DMS114 treated with DMSO at 0.1 percent for 48 hours (cell line): Measurements from ENCODE around the gene PPM1N.

ENCODE experiments used
- DNase-seq: peaks from one replicate; lab custom pipeline; 2025; ENCODE audit not compliant: unreplicated experiment; lab: John Stamatoyannopoulos, UW

Gene PPM1N

DNA sequence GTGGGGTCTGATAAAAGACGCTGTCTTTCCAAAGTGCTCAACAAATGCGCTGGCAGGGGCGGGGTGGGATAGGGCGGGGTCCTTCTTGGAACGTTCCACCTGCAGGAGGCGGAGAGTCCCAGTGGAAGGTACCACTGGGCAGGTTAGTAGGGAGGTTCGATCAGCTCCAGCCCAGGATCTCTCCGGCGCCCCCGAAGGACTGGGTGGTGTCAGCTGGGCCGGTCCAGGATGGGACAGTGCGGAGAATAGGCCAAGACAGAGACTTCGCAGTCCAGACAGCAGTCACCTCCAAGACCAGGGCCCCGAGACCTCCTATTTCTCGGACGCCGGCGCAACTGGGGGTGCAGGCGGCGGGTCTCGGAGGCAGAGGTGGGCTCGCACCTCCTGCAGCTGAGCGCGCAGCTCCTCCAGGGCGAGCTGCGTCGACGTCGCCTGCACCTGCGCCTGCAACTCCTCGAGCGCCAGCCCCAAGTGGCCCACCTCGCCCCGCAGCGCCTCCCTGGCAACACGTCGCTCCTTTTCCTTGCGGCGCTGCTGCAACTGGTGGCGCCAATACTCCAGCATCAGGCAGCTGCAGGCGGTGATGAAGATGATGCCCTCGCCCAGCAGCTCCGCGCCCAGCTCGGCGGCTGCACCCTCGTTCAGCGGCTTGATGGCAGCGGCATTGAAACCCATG lies 30.6 kb downstream of the PPM1N start:
- DNase-seq, result peak; percentile 48

DNA sequence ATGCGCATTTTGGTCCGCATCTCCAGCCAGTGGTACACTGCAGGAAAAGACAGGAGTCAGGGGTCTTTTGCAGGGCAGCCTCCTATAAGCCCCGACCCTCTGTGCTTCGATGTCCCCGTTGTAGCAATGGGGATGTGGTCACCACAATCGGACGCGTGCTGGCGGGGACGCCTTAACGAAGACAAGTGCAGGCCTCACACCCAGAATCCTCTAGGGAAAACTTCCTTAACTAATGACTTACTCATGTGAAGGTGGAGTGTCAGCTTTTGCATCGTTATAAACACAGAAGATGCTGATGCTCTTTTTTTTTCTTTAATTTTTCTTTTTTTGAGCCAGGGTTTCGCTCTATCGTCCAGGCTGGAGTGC lies 31.2 kb downstream of the PPM1N start:
- DNase-seq, result no peak

- no peak for DNase-seq
These were observed 33.1 kb downstream of the PPM1N start for GRCh38 chr19:45531349-45531748.

DNA sequence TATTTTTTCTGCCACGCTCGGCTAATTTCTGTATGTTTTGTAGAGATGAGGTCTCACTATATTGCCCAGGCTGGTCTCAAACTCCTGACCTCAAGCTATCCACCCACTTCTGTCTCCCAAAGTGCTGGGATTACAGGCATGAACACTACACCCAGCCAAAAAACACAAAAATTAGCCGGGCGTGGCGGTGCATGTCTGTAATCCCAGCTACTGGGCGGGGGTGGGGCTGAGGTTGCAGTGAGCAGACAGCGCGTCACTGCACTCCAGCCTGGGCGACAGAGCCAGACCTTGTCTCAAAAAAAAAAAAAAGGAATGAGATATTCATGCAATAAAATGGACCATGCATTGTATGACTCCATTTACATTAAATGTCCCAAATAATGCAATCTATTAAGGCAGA lies 41.2 kb downstream of the PPM1N start:
- no peak for DNase-seq

- DNase-seq, result no peak
These were observed 44.0 kb downstream of the PPM1N start for GRCh38 chr19:45542234-45542668.

- no peak for DNase-seq
These were observed 49.0 kb downstream of the PPM1N start for GRCh38 chr19:45547211-45547770.

DNA sequence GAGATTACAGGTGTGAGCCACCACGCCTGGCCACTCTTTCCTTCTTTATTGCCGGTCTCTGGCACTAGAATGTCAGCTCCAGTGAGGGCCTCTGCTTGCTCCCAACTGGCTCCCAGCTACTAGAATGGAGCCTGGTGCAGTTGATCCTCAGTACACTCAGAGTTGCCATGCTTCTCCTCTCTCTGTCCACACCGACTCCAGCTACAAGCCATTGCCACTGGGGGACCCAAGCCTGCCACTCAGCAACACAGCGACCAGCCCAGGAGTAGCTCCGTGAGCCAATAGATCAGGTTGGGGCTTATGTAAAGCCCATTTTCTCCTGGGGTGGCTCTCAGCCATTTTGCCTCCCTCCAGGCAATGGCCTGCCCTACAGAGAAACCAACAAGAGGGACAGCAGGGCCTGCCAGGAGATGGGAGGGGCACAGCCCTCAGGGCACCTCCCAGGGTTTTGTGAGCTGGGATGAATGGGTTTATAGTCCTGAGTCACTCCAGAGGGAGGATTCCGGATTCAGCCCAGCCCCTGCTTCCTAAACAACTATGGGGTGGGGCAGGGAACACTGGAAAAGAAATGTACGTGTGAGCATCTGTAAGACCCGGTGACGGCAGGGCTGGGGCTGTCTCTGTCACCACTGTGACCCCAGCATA lies 49.8 kb downstream of the PPM1N start:
- no peak for DNase-seq
